Fibroblast of lung (primary cell): ENCODE data around the gene AFAP1L2.

ENCODE experiments used
- CTCF ChIP-seq, 2 donors: IDR thresholded peaks in 1 of 2; conservative IDR thresholded peaks in 1 of 2; 1 replicate in 1 of 2; 2 replicates in 1 of 2; pipeline ENCODE4 v1.5.1; 2011 to 2012; ENCODE audit warnings: low read length in 2 of 2, control low read depth in 1 of 2, inconsistent platforms in 1 of 2, low read depth in 1 of 2, mild to moderate bottlenecking in 1 of 2
- EZH2 ChIP-seq: IDR thresholded peaks from 2 replicates; pipeline ENCODE4 v1.5.1; 2012; ENCODE audit warnings: low read length, control low read depth, mild to moderate bottlenecking; ENCODE audit errors: missing control alignments

- TF ChIP-seq CTCF (conservative IDR thresholded peaks at IDR 0.05 in 1 of 2, IDR thresholded peaks at IDR 0.05 in 1 of 2; ENCODE audit: low read depth in 1 of 2, low read length in 2 of 2) (no peak), EZH2 (no peak)
These were observed 147.5 kb downstream of the AFAP1L2 start for GRCh38 chr10:114256822-114257221.
